ENCODE measurements around the gene BCAS2.
A peak's percentile ranks its signal among the peaks of the same experiment; 100 is the strongest.
"Not testable (repeated sequence)": the region's sequence is repeated elsewhere in the genome, so short reads cannot be mapped to it uniquely, and the experiment has no call there.

BCAS2 gene

GRCh38 chr1:114581335-114582287, at the start of gene BCAS2:
Gene BCAS2 (minus strand): TSS chr1:114581615. CDS start chr1:114581591, 24 bp downstream.
- DNase-seq = peak; percentile 98

GRCh38 chr1:114627107-114627506, 45.7 kb upstream of the BCAS2 start:
- no peak for DNase-seq

- DNase-seq = no peak
Measured at GRCh38 chr1:114623364-114623763, 41.9 kb upstream of the BCAS2 start.

DNA sequence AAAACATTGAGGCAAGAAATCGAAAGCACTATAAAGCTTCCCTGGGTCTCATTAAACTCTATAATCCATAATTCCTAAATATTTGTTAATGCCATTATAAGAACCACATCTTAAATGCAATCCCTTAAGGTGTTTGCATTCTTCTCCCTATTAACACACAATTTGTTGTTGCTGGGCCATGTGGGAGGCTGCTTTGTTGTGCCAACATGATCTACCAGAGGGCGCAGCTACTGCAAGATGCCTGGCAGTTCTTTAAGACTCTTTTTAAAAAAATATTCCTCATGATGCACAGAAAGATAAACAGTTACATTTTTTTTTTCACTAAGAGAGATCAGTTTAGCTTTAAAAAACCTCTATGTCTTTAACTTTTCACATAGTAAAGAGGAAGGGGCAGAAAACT, 39.0 kb upstream of the BCAS2 start:
- no peak for DNase-seq

DNA sequence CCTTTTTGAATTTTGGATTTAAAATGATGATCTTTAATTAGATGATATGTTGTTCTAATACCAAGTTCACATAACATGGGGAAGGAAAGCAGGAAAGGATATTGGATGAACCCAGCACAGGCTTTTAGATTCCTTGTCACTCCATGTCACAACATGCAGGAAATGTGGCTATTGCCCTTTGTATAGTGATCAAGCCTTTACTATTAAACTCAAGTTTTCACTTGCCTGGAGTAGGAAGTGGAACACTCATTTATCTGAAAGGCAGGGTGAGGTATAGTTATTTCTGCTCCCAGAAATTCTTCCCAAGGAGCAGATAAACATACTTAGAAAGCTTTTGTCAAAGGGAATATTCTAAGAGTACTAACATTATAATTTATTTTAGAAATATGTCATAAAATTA, 37.2 kb upstream of the BCAS2 start:
- no peak for DNase-seq

- no peak for DNase-seq
Measured at GRCh38 chr1:114610546-114611245, 29.3 kb upstream of the BCAS2 start.

DNA sequence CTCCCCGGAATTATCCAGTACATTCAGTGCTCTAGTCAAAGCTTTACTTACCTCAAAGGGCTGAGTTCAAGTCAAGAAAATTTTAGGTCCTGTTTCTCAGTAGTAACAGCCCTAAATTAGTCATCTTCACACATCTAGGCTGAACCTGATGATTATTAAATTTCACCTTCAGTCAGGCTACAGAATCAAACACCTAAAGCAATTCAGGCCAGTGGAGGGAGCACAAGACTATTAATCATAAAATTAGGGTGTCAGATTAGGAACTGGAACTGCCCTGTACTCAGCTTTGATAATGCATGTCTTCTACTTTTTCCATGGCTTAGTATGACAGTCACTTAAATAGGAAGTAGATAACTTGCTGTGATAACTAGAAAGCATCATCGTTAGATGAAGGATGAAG, 28.4 kb upstream of the BCAS2 start:
- no peak for DNase-seq

- DNase-seq = no peak
Measured at GRCh38 chr1:114609026-114609425, 27.6 kb upstream of the BCAS2 start.

DNA sequence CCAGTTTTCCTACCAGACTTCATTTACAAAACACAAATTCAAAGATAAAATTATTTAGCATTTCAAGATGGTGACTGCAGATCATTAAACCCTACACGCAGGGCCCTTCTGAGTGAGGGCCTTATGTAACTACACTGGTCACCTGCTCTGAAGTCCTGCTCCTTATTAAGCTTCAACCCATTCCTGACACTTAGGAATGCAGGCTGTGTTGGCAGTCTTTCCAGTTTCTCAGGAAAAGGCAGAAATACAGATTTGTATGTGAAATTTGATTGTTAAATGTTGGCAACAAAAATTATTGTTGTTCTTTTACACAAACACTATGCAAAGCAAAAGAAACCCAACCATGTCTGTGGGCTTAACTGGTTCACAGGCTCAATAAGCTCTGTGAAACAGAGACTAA, 25.8 kb upstream of the BCAS2 start:
- DNase-seq = no peak

GRCh38 chr1:114597949-114598348, 16.5 kb upstream of the BCAS2 start:
- no peak for DNase-seq

- DNase-seq = no peak
Measured at GRCh38 chr1:114595602-114596001, 14.2 kb upstream of the BCAS2 start.

DNA sequence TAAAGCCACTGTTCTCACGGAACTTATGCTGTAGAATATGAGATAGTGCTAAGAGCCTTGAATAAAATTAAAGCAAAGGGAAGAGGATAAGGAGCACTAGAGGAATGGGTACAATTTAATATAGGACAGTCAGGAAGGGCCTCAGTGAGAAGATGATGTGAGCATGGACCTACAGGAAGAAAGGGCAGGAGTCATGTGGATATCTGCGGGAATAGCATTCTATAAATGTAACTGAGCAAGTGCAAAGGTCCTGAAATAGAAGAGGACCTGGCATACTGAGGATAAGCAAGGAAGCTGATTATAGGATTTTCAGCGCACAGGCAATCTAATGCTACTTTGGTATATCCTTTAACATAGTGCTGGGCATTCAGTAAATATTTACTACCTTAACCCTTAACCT, 12.6 kb upstream of the BCAS2 start:
- no peak for DNase-seq

GRCh38 chr1:114589122-114589521, 7.7 kb upstream of the BCAS2 start:
- no peak for DNase-seq

DNA sequence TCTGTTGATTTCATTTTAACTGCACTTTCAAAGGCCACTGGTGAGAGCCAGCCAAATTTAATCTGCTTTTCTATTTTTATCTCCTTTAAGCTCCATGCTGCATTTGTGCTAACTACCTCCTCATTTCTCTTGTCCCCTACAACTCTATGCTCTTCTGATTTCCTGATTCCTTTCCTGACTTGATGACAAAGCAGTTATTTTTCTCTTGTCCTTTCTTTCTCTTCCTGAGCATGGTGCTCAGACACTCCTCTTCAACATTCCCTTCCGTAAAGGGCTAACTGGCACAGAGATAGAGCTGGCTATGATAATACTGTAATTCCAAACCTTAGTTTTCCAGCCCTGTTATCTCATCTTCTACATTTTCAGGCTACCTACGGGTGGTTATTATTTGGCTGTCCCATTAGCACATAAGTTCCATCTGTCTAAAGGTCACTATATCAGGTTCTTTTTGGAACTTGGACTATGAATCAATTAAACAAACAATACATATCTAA, 6.8 kb upstream of the BCAS2 start:
- no peak for DNase-seq

- DNase-seq = no peak
Measured at GRCh38 chr1:114587203-114587991, 6.0 kb upstream of the BCAS2 start.

DNA sequence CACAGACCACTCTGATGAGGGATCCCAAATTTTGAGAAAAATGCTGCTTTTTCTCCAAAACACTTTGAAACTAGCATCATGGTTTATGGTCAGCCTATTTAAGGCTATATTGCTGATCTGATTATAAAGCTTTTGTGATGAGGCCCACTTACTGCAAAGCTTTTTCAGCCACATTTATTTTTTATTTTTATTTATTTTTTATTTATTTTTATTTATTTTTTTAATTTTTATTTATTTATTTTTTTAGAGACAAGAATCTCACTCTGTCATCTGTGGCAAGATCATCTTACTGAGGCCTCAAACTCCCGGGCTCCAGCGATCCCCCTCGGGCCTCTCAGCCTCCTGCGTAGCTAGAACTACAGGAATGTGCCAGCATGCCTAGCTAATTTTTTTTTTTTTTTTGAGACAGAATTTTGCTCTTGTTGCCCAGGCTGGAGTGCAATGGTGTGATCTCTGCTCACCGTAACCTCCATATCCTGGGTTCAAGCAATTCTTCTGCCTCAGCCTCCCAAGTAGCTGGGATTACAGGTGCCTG, 5.2 kb upstream of the BCAS2 start:
- no peak for DNase-seq

GRCh38 chr1:114585231-114585630, 3.8 kb upstream of the BCAS2 start:
- DNase-seq = no peak

DNA sequence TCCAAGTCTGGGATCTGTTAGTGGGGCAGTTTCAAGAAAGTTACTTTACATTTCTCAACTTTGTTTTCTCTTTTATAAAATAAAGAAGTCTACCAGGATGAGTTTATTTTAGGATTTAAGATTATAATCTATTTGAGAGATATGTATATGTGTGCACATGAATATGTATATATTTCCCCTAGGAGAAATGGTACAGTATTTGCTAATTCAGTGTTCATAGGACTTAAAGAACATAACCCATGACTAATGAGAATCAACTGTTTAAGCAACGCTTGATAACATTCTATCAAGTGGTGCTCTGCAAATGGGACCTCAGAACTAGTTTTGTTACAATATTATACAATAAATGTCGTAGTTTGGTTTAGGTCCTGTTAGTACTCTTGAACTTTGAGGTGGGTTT, 7.0 kb downstream of the BCAS2 start:
- no peak for DNase-seq

DNA sequence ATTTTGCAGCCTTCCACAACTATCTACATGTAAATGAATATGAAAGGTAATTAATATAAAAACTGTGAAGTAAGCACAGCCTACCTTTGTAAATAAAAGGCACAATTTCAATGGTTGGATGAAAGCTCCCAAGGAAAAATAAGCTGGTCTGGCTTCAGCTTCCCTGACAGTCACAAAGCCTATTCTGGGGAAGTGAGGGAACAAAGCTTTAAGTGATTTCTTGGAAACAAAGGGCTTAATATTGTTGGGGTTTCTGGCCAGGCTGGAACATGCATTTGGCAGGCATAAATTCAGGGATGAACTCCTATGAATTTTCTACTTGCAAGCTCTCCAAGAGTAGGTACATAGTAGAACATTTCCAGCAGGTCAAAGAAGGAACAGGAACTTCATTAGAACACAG, 17.3 kb downstream of the BCAS2 start:
- DNase-seq = no peak

GRCh38 chr1:114562978-114563510, 18.4 kb downstream of the BCAS2 start:
- DNase-seq = not testable (repeated sequence)

GRCh38 chr1:114561333-114561732, 20.1 kb downstream of the BCAS2 start:
- no peak for DNase-seq

GRCh38 chr1:114559356-114559755, 22.1 kb downstream of the BCAS2 start:
- no peak for DNase-seq

- peak; percentile 44 for DNase-seq
Measured at GRCh38 chr1:114558544-114558943, 22.9 kb downstream of the BCAS2 start.

All from CD4-positive, alpha-beta T cell treated with Interleukin-17A for 1 hour (primary cell).